ENCODE measurements around the gene BEND5. TPM values are rescaled to one million over a fixed set of nuclear protein-coding genes. Genes with fewer than 3 reads are reported as not detected.

Gene BEND5
- total RNA-seq, 4 donors from 2014 or later, result 4.1 to 13.9 (median 8.1) TPM

DNA sequence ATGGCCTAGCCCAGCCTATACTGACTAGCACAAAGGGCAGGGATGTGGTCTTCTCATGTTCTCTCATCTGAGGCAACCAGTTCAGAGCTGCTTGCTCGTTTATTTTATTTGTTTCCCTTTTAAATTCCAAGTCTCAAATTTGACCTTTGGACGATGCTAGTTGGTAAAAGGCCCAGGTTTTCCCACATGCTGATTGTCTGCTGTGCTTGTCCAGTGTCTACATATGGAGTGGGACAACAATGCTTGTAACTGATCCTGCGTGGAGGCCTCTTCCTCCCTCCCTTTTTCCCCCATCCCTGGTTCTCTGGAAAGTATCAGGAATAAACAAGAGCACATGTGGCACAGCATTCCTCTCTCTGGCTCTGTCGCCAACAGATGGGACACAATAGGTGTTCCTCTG, 34.0 kb upstream of the BEND5 start:
- Histone ChIP-seq H3K36me3 (no peaks in the 10 kb centered on the region), H3K27ac (no peak overlapping the region), H3K4me3 (no peak overlapping the region), H3K27me3 (no peaks in the 10 kb centered on the region), H3K4me1 (no peaks in the 10 kb centered on the region), H3K9me3 (no peaks in the 10 kb centered on the region)
- no peak for TF ChIP-seq POLR2A (IDR thresholded peaks at IDR 0.05)
- TF ChIP-seq, protein P1, sequence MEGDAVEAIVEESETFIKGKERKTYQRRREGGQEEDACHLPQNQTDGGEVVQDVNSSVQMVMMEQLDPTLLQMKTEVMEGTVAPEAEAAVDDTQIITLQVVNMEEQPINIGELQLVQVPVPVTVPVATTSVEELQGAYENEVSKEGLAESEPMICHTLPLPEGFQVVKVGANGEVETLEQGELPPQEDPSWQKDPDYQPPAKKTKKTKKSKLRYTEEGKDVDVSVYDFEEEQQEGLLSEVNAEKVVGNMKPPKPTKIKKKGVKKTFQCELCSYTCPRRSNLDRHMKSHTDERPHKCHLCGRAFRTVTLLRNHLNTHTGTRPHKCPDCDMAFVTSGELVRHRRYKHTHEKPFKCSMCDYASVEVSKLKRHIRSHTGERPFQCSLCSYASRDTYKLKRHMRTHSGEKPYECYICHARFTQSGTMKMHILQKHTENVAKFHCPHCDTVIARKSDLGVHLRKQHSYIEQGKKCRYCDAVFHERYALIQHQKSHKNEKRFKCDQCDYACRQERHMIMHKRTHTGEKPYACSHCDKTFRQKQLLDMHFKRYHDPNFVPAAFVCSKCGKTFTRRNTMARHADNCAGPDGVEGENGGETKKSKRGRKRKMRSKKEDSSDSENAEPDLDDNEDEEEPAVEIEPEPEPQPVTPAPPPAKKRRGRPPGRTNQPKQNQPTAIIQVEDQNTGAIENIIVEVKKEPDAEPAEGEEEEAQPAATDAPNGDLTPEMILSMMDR (IDR thresholded peaks at IDR 0.05), result no peak
- intact Hi-C loops (cut with DNase I; ENCODE audit: low total_unique reads), result no loop called here
- DNase-seq, result no peak

DNA sequence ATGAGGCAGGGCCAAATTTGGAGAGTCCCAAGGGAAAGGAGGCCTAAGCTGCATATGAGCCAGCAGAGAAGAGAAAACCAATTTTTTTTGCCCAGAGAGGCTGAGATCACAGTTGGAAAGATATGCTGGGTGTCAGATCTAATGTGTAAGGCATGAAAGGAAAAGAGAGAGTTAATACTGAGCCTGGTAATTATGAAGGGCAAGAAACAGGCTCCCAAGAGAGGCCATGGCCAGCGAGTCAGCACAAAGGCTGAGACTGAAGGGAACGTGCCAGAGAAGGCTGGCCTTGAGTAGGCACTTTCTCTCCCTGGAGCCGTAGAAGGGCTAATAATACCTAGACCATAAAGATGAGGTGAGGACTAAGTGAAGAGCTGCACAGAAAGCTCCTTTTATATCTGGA, 31.8 kb upstream of the BEND5 start:
- TF ChIP-seq, protein P1 (IDR thresholded peaks at IDR 0.05), result no peak
- TF ChIP-seq POLR2A (IDR thresholded peaks at IDR 0.05), result no peak

DNA sequence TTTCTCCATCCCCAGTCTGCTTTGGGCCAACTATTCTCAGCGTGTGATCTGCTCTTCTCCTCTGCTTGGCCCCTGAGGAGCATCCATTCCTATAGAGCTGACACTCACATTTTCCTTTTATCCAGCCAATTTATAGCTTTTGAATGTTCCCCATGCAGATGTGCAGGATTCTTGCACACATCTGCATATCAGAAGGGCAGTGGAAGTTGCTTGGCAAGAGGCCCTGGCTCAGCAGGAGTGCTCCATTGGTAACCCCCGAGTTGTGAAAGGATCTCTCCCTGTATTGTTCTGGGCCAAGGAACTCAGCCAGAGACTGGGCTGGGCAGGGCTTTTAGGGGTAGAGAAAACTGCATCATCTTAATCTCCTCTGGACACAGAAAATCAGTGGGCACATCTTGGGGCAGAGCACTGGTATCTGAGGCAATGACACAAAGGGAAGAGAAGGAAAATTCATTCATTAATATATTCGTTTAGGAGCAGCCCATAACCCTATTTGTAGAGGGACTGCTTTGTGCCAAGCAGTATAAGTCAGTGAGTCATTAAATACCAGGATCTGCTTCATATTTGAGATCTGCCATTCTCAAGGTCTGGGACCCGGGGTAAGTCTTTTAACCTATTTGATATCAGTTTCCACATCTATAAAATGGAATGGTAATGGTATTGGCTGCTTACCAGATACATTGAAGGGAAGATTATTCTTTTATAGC, 31.0 kb upstream of the BEND5 start:
- Histone ChIP-seq H3K36me3 (no peaks in the 10 kb centered on the region), H3K4me3 (no peak overlapping the region), H3K4me1 (no peaks in the 10 kb centered on the region), H3K27me3 (no peaks in the 10 kb centered on the region), H3K27ac (no peak overlapping the region), H3K9me3 (no peaks in the 10 kb centered on the region)
- DNase-seq, result no peak
- TF ChIP-seq, protein P1 (IDR thresholded peaks at IDR 0.05), result no peak
- no peak for TF ChIP-seq POLR2A (IDR thresholded peaks at IDR 0.05)
- intact Hi-C loops (cut with DNase I; ENCODE audit: low total_unique reads), result no loop called here

More for the DNA sequence above, 31.8 kb upstream of the BEND5 start:
- Histone ChIP-seq H3K27me3 (no peaks in the 10 kb centered on the region), H3K4me1 (no peaks in the 10 kb centered on the region), H3K36me3 (no peaks in the 10 kb centered on the region), H3K4me3 (no peak overlapping the region), H3K9me3 (no peaks in the 10 kb centered on the region), H3K27ac (no peak overlapping the region)
- intact Hi-C loops (cut with DNase I; ENCODE audit: low total_unique reads), result no loop called here
- DNase-seq, result no peak

DNA sequence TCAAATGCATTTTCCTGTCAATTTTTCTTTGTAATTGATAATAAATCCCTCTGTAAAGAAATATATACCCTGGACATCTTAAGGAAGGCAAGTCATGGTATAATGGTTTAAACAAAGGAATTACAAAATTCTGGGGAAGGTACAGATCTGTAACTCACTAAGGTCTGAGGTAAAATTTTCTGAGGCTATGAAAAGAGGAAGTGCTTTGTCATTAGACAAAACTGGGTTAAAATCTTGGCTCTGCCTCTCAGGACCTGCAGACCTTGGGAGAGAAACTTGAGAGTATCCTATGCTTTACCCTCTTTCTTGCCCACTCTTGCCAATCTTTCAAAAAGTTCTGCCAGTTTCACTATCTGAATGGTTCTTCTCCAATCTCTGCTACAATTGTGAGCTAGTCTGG, 26.8 kb upstream of the BEND5 start:
- Histone ChIP-seq H3K27me3 (no peaks in the 10 kb centered on the region), H3K4me1 (no peaks in the 10 kb centered on the region), H3K9me3 (no peaks in the 10 kb centered on the region), H3K27ac (no peak overlapping the region), H3K4me3 (no peak overlapping the region), H3K36me3 (no peaks in the 10 kb centered on the region)
- TF ChIP-seq, protein P1 (IDR thresholded peaks at IDR 0.05), result no peak
- no peak for TF ChIP-seq POLR2A (IDR thresholded peaks at IDR 0.05)
- intact Hi-C loops (cut with DNase I; ENCODE audit: low total_unique reads), result no loop called here
- DNase-seq, result no peak

- H3K27ac ChIP-seq, result no peak overlapping the region
- no peak overlapping the region for H3K4me3 ChIP-seq
- DNase-seq, result no peak
- no peaks in the 10 kb centered on the region for H3K9me3 ChIP-seq
- intact Hi-C loops (cut with DNase I; ENCODE audit: low total_unique reads), result no loop called here
- no peaks in the 10 kb centered on the region for H3K27me3 ChIP-seq
- H3K36me3 ChIP-seq, result no peaks in the 10 kb centered on the region
- TF ChIP-seq POLR2A (IDR thresholded peaks at IDR 0.05), result no peak
- TF ChIP-seq, protein P1 (IDR thresholded peaks at IDR 0.05), result no peak
- no peaks in the 10 kb centered on the region for H3K4me1 ChIP-seq
These were observed 18.1 kb upstream of the BEND5 start for GRCh38 chr1:48794816-48795215.
